Spleen (tissue), 11 donors: ENCODE results near the gene TCF7L2. TPM values are rescaled to one million over a fixed set of nuclear protein-coding genes. Genes with fewer than 3 reads are reported as not detected.

Experiments
- DNase-seq: peaks from one replicate; pipeline ENCODE4 v3.0.0-alpha.2; 2020
- H3K27ac ChIP-seq, 8 donors: fragments of 200-600 bp; sonication (generic) in 7 of 8; 1 replicate in 4 of 8; 2 replicates in 4 of 8; pipeline versions ENCODE4 v1.5.0 to v1.8.0; 2016 to 2021; ENCODE audit warnings: inconsistent platforms in 4 of 8, mild to moderate bottlenecking in 4 of 8, moderate library complexity in 1 of 8
- H3K27me3 ChIP-seq, 7 donors: fragments of 200-600 bp; sonication (generic) in 6 of 7; replicated peaks in 1 of 7; 1 replicate in 4 of 7; 2 replicates in 3 of 7; pipeline versions ENCODE4 v1.5.0 to v1.8.0; 2016 to 2021; ENCODE audit warnings: inconsistent platforms in 3 of 7, mild to moderate bottlenecking in 1 of 7
- H3K36me3 ChIP-seq, 6 donors: fragments of 200-600 bp; sonication (generic) in 5 of 6; 1 replicate in 4 of 6; 2 replicates in 2 of 6; pipeline versions ENCODE4 v1.5.0 to v1.8.0; 2016 to 2021; ENCODE audit warnings: inconsistent platforms in 2 of 6
- H3K4me1 ChIP-seq, 6 donors: fragments of 200-600 bp; sonication (generic) in 5 of 6; 1 replicate in 3 of 6; 2 replicates in 3 of 6; pipeline versions ENCODE4 v1.5.0 to v1.8.0; 2016 to 2021; ENCODE audit warnings: inconsistent platforms in 3 of 6
- H3K4me3 ChIP-seq, 8 donors: fragments of 200-600 bp; sonication (generic) in 7 of 8; 1 replicate in 4 of 8; 2 replicates in 4 of 8; pipeline versions ENCODE4 v1.5.0 to v1.8.0; 2016 to 2021; ENCODE audit warnings: inconsistent platforms in 4 of 8, mild to moderate bottlenecking in 4 of 8, moderate library complexity in 2 of 8
- H3K9me3 ChIP-seq, 8 donors: fragments of 200-600 bp; sonication (generic) in 7 of 8; 1 replicate in 4 of 8; 2 replicates in 4 of 8; pipeline versions ENCODE4 v1.5.0 to v1.8.0; 2016 to 2021; ENCODE audit warnings: inconsistent platforms in 4 of 8
- CTCF ChIP-seq, 11 experiments: fragments of 200-600 bp in 7 of 11; fragments of 450-650 bp in 4 of 11; sonication (generic) in 4 of 11; IDR thresholded peaks in 8 of 11; conservative IDR thresholded peaks in 3 of 11; 1 replicate in 7 of 11; 2 replicates in 4 of 11; pipeline versions ENCODE4 v1.4.0 to v1.8.0; 2016 to 2021; ENCODE audit warnings: antibody characterized with exemption in 11 of 11, inconsistent platforms in 4 of 11, mild to moderate bottlenecking in 1 of 11
- POLR2A ChIP-seq, 3 donors: fragments of 450-650 bp; IDR thresholded peaks; one replicate each; pipeline ENCODE4 v1.5.1; 2017; ENCODE audit warnings: antibody characterized with exemption in 3 of 3, mild to moderate bottlenecking in 1 of 3
- POLR2AphosphoS5 ChIP-seq, 3 donors: sonication (generic); formaldehyde crosslinking; IDR thresholded peaks; one replicate each; pipeline ENCODE4 v1.5.1; 2017; ENCODE audit warnings: antibody characterized with exemption in 3 of 3
- WGBS, 5 donors: extraction: QIAGEN DNeasy Blood & Tissue Kit in 3 of 5; methylation state at CpG; one replicate each; pipeline versions ENCODE4 v1.1.5 to v1.1.7; 2013 to 2018; 5-methylcytosine and 5-hydroxymethylcytosine counted together
- intact Hi-C: fragments of 100-400 bp; cut with DNase I; formaldehyde crosslinking; loops from one replicate; pipeline ENCODE4 v1.15.0; 2023; ENCODE audit warnings: low total_unique reads
- polyA plus RNA-seq, 3 donors: library from polyadenylated mRNA; stranded (reverse); fragments of 200-250 nt; gene quantifications; one replicate each; pipeline ENCODE4 v1.2.1, GENCODE V29; 2013
- total RNA-seq, 7 donors: library from RNA; depleted of rRNA in 3 of 7; stranded (reverse); fragments of >200 nt in 3 of 7; fragmentation: NEBNext Ultra II Directional in 4 of 7; extraction: Animal tissue kit (Norgen Biotek cat#: 25700) in 4 of 7; gene quantifications; one replicate each; pipeline versions ENCODE4 v1.1.0 to v1.2.1, GENCODE V29; 2016 to 2021
- donor health status: healthy with polysubstance abuse.
- donor health status: DM: no; HTN: no; CAD: no; lungs with moderate emphysema.
- donor health status: DM: no; HTN: no; CAD: no.
- donor health status: Bipolar disorder and iron deficiency.
- donor health status: healthy.
- donor health status: DM: no; HTN: no; CAD: no.
- donor health status: DM: yes; HTN: yes; CAD: no.

TCF7L2 gene
- total and polyA plus RNA-seq, 10 donors, result 4.6 to 85.6 (median 34.7) TPM

DNA sequence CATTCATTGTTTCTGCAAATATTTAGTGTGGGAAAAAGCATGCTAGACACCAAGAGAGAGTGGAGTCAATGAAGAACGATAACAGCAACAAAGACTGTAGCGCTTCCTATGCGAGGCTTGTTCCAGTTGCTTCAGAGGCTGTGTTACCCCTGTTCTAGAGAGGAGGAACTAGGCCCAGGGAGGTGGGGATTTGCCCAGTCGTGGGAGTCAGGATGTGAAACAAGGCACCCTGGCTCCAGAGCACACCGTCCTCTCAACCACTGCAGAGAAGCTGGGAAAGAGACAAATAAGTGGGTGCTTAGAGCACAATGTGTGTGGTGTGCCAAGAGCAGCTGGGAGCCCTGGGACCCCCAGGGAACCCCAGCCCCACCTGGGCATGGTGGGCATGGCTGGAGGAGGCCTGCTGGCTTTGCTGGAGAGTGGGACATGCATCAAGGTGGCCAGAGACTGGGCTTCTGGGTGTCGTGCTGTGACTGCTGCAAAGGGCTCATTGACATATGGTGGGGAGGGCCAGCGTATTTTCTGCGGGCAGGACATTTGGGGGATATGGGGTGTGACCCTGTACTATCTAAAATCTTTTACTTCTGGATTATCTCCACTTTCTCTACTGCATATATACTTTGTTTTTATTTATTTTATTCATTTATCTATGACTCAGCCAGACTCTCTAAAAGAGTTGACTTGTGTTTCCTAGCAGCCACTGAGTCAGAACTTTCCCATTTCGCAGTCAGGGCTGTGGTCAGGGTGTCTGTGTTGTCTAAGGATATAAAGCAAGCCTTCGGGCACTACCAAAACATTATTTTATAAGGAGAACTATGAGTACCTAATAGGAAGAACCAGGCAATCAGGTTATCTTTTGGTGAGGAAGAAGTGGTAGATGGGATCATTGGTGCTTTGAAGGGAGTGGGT, 95.4 kb downstream of the TCF7L2 start:
- Histone ChIP-seq H3K27ac (no peak overlapping the region), H3K4me3 (no peak overlapping the region), H3K9me3 (no peaks in the 10 kb centered on the region), H3K36me3 (peaks cover 0 to 17% (median 0%) of the 10 kb centered on the region in 6 donors), H3K27me3 (no peaks in the 10 kb centered on the region), H3K4me1 (peaks cover 0 to 49% (median 19%) of the 10 kb centered on the region in 6 donors)
- TF ChIP-seq POLR2A (IDR thresholded peaks at IDR 0.05) (no peak), POLR2AphosphoS5 (IDR thresholded peaks at IDR 0.05) (peak in 2 of 3 donors; percentile 23 to 29), CTCF (IDR thresholded peaks at IDR 0.05 in 8 of 11, conservative IDR thresholded peaks at IDR 0.05 in 3 of 11) (no peak)
- no peak for DNase-seq
- 79 to 90% (median 82%) methylated on average over 10 of the region's 10 CpGs for WGBS, 5 donors
- intact Hi-C loops, result no loop called here

DNA sequence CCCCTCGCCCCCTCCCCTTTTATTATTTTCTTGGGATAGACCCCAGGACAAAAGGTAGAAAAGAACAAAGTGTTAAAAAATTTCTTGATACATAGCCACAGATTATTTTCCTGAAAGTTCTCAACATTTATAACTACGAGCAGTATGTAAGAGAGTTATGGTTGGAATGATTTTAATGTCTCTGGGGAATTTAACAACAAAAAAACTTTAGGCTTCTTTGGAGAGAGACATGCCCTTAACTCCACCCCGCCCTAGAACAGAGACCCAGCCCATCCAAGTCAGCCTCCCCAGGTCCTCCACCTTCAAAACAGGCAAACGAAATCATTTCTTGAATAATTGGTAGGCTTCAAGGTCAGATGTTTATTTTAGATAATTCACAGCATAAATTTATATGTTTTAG, 97.1 kb downstream of the TCF7L2 start:
- no peaks in the 10 kb centered on the region for H3K9me3 ChIP-seq
- no peaks in the 10 kb centered on the region for H3K27me3 ChIP-seq
- intact Hi-C loops, result no loop called here
- 57 to 74% (median 60%) methylated on average over 4 of the region's 4 CpGs for WGBS, 5 donors
- H3K4me3 ChIP-seq, result no peak overlapping the region
- H3K27ac ChIP-seq, result peak overlapping the region in 5 of 8 donors; percentile 0 to 49 (median 26)
- peaks cover 0 to 6% (median 0%) of the 10 kb centered on the region in 6 donors for H3K36me3 ChIP-seq
- no peak for TF ChIP-seq POLR2AphosphoS5 (IDR thresholded peaks at IDR 0.05)
- TF ChIP-seq CTCF (IDR thresholded peaks at IDR 0.05 in 8 of 11, conservative IDR thresholded peaks at IDR 0.05 in 3 of 11), result no peak
- no peak for TF ChIP-seq POLR2A (IDR thresholded peaks at IDR 0.05)
- H3K4me1 ChIP-seq, result peaks cover 0 to 60% (median 24%) of the 10 kb centered on the region in 6 donors
- DNase-seq, result no peak

DNA sequence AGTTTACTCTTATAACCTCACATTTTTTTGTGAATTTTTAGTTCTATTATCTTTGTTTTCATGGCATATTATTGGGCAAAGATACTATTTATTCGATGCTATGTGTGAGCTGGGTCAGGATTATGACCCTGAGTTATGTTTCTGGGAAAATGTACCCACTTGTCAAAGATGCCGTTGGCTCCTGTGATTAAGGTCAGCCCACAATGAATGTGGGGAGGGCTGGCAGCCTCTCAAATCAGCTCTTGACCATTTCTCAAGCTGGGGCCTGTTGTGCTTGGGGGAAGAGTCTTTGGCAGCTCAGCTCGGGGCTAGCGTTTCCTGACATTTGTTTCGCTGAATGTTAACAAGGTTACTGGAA, 97.5 kb downstream of the TCF7L2 start:
- H3K36me3 ChIP-seq, result peaks cover 0 to 1% (median 0%) of the 10 kb centered on the region in 6 donors
- peaks cover 0 to 59% (median 25%) of the 10 kb centered on the region in 6 donors for H3K4me1 ChIP-seq
- peak overlapping the region in 6 of 8 donors; percentile 0 to 49 (median 34) for H3K27ac ChIP-seq
- intact Hi-C loops, result no loop called here
- WGBS, 5 donors, result 46 to 71% (median 64%) methylated on average over 5 of the region's 5 CpGs
- no peak for DNase-seq
- H3K9me3 ChIP-seq, result no peaks in the 10 kb centered on the region
- TF ChIP-seq POLR2A (IDR thresholded peaks at IDR 0.05) (no peak), POLR2AphosphoS5 (IDR thresholded peaks at IDR 0.05) (peak in 1 of 3 donors; percentile 33)
- H3K4me3 ChIP-seq, result no peak overlapping the region
- H3K27me3 ChIP-seq, result no peaks in the 10 kb centered on the region

- intact Hi-C loops, result no loop called here
- Histone ChIP-seq H3K36me3 (no peaks in the 10 kb centered on the region), H3K27ac (peak overlapping the region in 6 of 8 donors; percentile 0 to 49 (median 34)), H3K9me3 (no peaks in the 10 kb centered on the region), H3K4me3 (no peak overlapping the region), H3K27me3 (no peaks in the 10 kb centered on the region), H3K4me1 (peaks cover 0 to 55% (median 25%) of the 10 kb centered on the region in 6 donors)
- no peak for DNase-seq
- 83 to 91% (median 86%) methylated on average over 13 of the region's 13 CpGs for WGBS, 5 donors
- no peak for TF ChIP-seq POLR2A (IDR thresholded peaks at IDR 0.05)
- TF ChIP-seq CTCF (IDR thresholded peaks at IDR 0.05 in 8 of 11, conservative IDR thresholded peaks at IDR 0.05 in 3 of 11), result no peak
- no peak for TF ChIP-seq POLR2AphosphoS5 (IDR thresholded peaks at IDR 0.05)
These were observed 98.1 kb downstream of the TCF7L2 start for GRCh38 chr10:113047963-113048781.
